ENCODE results near the gene UNC119. TPM values are rescaled to one million over a fixed set of nuclear protein-coding genes. Genes with fewer than 3 reads are reported as not detected.
"Not testable (repeated sequence)": the region's sequence is repeated elsewhere in the genome, so short reads cannot be mapped to it uniquely, and the experiment has no call there.

UNC119 gene
- total RNA-seq, result 10 to 100 TPM; 26.7 to 32.4 TPM
- long read RNA-seq, transcript UNC119-202 (5 exons, 1,424 nt), result major isoform, 38 of 58 reads
- long read RNA-seq, transcript UNC119-201 (4 exons, 1,653 nt), result minor isoform, 16 of 58 reads
- long read RNA-seq, partial matches to known transcripts, result 2 of 58 reads
- long read RNA-seq, other reads (novel, unspliced or antisense), result 1 of 58 reads

DNA sequence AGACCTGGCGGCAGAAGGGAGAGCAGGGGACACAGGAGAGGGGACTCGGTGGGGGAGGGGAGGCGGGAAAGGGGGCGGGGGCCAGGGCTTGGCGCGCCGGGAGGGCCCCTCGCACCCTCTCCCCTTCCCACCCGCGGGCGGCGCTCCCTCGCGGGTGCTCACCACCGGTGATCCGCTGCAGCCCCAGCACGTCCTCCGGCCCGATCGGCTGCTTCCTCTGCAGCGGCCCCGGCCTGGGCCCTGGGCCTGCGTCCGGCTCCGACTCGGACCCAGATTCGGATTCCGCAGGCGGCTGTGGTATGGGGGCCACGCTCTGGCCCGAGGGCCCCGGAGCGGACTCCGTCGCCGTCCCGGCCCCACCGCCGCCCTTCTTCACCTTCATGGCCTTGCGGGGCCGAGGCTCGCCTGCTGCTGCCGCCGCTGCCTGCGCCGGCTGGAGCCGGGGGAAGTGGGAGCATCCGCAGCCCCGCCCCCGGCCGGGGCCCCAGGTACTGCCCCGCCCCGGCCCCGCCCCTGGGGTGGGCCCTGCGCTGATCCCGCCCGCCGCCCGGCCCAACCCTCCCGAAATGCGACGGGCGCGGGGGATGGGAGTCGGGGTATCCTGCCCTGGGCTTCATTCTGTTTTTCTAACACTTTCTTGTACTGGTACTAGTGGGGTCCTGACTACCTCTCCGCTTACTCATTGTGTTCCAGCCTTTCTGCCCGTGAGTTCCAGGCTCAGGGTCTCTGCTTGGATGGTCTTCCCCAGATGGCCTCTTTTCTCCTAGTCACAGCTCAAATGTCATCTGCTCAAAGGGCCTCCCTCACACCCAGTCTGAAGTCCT is at the start of gene UNC119:
Gene UNC119 (minus strand): TSS at position 449 of the 824 bp plus-strand sequence. CDS start 67 bp downstream, at position 382.
- ATAC-seq (peak; percentile 87), DNase-seq (peak; percentile 71 to 90)
- intact Hi-C loops (cut with DNase I, micrococcal nuclease), result no loop called here

DNA sequence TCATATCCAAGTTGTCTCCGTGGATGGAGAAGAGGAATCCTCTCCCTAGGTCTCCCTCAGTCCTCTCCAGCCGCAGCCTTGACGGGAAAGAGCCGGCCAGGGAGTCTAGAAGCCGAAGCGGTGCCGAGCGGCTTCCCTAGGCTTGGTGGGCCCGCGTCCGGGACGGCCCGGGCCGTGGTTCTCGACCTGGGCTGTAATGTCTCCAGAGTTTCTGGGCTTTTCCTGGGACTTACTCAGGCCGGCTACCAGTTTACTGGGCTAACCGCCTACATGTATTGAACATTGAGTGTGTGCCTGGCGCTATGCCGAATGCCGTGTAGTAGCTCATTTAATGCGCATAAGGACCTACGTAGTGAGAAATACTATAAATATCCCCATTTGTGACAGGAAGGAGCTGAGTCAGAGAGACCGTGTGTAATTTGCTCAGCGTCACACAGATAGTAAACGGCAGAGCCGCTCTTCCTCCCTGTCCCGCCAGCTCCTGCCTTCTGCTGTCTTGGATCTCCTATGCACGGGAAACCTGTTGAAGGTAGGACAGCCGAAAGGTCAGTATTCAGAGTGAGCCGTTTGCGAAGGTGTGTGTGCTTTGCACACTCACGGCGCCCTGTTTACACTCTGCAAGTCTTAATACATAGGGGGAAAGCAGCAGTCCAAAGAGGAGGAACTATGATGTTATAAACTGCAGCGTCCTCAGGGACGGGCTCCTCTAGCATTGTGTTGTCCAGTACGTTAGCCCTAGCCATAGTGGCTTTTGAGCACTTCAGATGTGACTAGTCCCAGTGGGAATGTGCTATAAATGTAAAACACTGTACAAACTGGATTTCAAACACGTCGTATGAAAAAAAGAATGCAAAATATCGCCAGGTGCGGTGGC is 47.1 kb upstream of the UNC119 start:
- intact Hi-C loops (cut with DNase I, micrococcal nuclease), result no loop called here
- ATAC-seq (peak; percentile 71), DNase-seq (peak; percentile 70 to 78)

DNA sequence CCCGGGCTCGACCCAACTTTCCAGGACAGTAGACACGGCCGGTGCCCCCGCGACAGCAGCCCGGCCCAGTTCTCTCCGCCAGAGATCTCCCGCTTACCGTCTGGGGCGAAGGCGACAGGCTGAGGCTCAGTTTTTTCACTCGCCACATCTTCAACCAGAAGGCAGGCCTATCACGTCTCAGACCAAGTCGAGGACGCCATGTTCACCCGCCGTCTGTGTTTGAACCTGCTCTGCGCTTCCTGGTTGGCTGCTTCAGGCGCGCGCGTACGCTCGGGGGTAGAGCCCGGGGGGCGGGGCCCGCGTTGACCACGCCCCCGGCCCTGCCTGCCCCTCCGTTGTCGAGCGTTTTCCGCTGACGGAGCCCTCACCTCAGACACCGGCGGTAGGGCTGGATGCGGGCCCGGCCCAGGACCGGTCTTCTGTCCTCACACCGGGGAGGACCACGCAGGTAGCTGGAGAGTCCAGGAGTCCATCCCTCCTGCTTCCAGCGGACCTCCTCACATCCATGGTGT is 46.4 kb upstream of the UNC119 start, which contains the start of gene SPAG5:
Gene SPAG5 (minus strand): TSS at position 227 of the 512 bp plus-strand sequence. CDS start 79 bp downstream, at position 148.
- intact Hi-C loops (cut with DNase I, micrococcal nuclease), result no loop called here
- ATAC-seq (peak; percentile 93), DNase-seq (peak; percentile 92 to 94)

DNA sequence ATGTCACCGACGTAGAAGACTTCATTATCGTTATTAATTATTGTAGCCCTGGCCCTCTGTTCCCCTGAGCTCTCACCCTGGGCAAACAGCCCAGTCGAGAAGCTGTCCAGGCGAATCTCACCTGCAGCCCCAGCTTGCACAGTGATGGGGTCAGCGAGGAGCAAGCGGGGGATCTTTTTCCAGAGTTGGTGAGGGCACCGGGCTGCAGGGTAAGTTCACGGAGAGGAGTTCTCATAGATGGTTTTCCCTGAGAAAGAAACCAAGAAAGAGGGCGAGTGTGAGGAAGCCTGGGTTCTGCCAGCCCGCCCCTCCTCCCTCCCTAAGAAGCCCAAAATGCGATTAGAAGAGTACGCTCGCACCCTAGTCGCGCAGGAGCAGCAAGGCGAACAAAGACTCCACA is 46.0 kb upstream of the UNC119 start:
- ATAC-seq (no peak), DNase-seq (no peak)
- intact Hi-C loops (cut with DNase I, micrococcal nuclease), result no loop called here

DNA sequence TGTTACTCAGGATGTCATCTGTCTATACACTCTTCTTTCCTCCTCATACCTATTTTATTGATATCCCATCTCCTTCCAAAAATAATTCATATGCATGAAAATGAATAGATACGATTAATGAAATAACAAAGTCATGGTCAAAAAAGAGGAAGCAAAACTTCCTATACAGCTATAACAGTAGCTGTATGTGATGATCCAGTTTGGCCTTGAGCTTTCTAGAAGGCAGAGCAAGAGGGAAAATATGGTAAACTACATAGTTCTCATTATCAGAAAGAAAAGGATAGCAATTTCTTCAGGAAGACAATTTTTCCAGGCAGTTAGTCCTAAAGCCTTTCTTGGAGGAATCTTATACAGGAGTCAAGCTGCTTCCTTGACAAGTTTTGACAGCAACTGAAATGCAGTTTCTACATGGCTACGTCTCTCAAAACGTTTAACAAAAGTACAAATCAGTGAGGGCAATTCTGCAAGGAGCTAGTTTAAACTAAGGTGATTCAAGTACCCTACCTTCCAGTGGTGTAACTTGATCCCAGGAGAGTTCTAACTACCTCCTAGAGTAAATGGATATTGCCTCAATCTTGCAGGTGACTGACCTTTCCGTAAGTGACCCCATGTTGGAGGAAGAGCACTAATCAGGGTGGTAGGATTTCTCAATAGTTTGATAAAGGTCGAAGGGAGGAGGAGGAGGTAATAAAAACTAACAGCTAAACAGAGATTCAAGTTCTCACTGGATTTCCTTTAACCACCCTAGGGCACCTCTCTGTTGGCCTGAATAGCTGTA is 45.4 kb upstream of the UNC119 start:
- ATAC-seq (peak; percentile 9), DNase-seq (no peak)
- intact Hi-C loops (cut with DNase I, micrococcal nuclease), result no loop called here

DNA sequence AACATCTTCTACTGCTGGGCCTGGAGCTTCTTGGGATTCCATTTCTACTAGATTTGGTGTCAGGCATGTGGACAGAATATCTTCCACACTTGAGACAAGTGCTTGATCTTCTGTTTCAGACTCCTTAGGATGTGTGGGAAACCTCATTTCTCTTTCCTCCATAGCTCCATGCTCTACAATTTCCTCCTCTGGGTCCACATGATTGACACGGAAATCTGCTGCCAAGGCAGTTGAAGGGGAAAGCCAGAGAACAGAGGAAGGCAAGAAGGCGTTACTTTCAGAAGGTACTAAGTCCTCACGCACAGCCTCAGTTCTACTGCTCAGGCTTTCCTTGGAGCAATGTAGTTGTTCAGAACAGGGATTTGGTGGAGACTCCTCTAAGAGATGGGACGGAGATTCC is 39.8 kb upstream of the UNC119 start:
- intact Hi-C loops (cut with DNase I, micrococcal nuclease), result no loop called here
- ATAC-seq (no peak), DNase-seq (no peak)

DNA sequence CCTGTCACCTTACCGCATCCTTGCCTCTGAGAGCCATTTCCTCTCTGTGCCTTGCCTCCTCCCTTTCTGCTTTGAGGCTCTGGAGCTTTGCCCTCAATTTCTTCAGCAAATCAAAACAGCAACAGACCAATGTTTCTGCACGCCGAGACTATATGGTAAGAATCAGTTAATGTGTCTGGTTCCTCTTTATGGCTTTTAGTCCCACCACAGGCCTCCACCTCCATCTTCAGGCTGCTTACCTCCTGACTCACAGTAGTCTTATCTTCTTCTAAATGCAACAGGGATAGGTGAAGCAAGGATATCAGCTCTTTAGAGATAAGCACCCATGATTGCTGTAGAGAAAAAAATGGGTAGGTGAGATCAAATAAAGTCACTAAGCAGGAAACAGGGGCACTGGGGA is 33.4 kb upstream of the UNC119 start:
- intact Hi-C loops (cut with DNase I, micrococcal nuclease), result no loop called here
- ATAC-seq (no peak), DNase-seq (no peak)

DNA sequence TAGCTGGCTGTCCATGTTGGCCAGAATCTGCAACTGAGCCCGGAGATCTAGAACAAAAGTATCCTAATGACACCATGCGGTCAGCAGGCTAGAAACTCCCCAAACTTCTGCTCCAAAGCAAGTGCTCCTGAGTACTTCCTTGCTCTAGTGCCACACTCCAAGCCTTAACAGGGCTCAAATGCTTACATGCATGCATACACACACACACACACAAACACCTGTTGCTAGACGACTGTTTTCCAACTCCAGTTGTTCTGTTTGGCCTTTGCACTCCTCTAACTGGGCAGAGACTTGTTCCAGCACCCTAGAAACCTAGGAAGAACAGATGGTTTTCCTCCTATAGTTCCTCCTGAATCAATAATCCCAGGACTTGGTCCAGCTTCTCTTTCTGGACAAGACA is 32.0 kb upstream of the UNC119 start:
- intact Hi-C loops (cut with DNase I, micrococcal nuclease), result no loop called here
- no peak for DNase-seq
- no peak for ATAC-seq

DNA sequence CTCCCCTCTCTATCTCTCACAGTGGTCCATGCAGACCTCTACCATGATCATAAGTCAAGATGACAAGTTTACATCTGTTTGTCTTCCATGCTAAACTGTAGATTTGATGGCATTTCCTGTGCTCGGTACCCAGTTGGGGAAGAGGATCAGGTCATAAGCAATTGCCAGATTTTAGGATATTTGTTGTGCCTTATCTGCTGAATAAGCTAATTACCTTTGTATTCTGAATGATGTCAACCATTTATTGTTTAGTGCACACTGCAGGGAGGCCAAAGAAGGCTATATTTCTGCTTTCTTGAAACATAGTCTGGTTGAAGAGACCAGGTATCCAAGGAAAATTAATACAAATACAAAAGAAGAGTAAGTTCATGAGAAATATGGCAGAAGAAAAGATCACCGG is 30.1 kb upstream of the UNC119 start:
- ATAC-seq, result no peak
- DNase-seq, result no peak
- intact Hi-C loops (cut with DNase I, micrococcal nuclease), result no loop called here

DNA sequence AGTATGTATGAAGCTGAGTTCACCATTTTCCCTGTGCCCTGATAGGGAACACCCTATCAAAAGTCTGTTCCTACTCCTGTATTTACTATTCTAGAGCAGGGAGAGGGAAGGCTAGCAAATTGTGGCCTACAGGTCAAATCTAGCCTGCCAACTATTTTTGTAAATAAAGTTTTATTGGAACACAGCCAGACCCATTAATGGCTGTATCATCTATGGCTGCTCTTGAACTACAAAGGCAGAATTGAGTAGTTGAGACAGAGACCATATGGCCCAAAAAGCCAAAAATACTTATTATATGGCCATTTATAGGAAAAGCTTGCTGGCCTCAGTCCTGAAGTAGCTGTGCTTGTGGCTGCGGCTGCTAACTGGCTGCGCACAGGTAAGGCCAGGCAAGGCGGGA is 28.5 kb upstream of the UNC119 start:
- intact Hi-C loops (cut with DNase I, micrococcal nuclease), result no loop called here
- DNase-seq (no peak), ATAC-seq (no peak)

DNA sequence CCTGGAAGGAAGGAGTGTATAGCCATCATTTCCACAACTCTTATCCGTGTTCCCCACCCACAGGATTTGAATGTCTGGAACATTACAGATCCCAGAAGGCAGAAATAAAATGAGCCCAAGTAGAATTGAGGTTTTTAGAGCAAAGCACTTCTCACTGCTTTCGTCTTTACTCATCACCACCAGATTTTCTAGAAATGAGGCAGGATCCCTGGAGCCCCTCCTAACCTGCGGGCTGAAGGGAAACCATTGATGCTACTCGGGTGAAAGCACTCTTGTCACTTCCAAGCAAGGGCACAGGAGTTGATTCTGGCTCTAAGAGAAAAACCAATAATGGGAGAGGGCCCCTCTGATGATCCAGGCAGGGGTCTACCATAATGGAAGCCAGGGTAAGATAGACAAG is 27.1 kb upstream of the UNC119 start:
- no peak for ATAC-seq
- DNase-seq, result no peak
- intact Hi-C loops (cut with DNase I, micrococcal nuclease), result no loop called here

DNA sequence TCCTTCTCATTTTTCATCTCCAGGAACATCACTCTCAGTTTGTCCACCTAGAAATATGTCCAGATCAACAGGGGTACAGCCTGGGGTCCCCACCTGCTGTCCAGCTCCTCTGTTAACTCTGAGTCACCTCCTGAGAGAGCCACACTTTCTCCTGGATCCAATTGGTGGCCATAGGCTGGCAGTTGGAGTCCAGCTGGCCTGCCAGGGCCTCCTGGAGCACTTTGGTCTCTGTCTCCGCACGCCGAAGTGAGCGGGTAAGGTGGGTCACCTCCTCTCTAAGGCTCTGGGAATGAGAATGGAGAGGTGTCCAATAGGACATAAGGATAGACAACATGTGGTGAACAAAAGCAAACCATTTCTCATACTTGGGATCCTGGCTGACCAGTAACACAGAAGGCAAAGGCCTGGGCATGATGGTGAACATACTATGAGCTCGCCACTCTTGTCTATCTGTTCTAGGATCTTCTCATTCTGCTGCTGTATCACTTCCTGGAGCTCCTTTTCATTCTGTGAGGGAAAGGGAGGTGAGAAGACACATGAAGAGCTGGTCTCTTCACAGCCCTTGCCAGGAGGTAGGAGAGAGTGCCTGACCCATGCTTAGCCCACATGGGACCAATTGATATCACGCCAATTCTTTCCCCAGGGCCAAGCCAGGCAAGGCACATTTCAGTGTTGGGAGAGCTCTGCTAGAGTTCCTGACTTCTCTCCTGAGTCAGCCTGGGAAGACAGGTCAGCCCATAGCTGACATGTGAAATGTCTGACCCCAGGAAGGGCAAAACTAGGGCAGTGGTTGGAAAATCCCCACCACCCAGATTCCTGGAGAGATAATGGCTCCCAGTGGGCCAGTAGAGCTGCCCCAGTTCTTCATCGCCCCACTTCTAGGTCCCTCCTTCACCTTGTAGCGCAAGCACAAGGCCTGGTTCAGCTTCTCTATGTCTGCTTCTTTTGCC is 26.1 kb upstream of the UNC119 start:
- no peak for DNase-seq
- intact Hi-C loops (cut with DNase I, micrococcal nuclease), result no loop called here
- ATAC-seq, result no peak

DNA sequence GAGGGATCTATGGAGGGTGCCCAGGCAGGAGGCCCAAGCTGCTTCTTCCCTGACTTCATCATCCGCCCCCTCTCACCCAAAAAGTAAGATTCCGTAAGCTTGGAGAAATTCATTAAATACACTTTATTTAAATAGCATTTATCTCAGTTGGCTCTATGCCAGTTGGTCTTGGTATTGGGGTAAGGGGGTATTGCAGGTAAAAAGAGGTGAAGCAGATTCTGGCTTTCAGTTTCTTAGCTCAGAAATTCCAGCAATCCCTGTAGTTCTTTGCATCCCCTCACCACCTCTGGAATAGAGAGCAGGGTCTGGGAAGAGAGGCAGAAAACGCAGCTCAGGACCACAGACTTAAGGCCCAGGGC is 25.0 kb upstream of the UNC119 start:
- no peak for ATAC-seq
- intact Hi-C loops (cut with DNase I, micrococcal nuclease), result no loop called here

DNA sequence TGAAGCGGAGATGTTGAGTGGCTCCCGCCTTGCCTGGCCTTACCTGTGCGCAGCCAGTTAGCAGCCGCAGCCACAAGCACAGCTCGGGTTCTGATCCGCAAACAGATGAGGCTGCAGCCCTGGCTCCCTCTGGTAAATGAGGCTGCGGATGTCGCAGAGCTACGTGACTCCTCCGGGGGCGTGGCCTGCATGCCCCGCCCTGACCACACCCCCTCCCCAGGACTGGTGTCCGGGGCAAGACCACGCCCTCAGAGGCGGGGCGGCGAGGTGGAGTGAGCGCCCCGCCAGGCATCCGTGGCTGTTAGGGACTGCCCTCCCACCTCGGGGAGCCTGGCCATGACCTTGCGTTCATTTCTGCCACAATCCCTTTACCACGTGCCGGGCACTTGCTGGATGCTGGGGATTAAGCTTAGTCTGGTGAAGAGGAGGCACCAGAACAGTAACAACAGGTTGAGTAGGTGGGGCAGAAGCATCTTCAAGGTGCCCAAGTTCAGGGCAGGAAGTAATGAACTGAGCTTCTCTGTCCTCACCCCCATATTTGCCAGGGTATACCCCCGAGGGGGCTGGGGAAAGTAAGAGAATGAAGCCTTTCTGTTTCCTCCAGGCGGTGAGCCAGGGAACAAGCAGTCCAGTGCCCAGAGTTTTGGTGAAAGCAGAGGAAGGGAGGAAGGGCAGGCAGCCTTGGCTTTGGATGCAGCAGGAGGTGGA is 24.5 kb upstream of the UNC119 start, which contains the start of gene ALDOC:
Gene ALDOC (minus strand): TSS at position 138 of the 708 bp plus-strand sequence. CDS start 1,363 bp downstream, outside the sequence.
- intact Hi-C loops (cut with DNase I, micrococcal nuclease), result no loop called here

More for the DNA sequence above, 25.0 kb upstream of the UNC119 start:
- no peak for DNase-seq

DNA sequence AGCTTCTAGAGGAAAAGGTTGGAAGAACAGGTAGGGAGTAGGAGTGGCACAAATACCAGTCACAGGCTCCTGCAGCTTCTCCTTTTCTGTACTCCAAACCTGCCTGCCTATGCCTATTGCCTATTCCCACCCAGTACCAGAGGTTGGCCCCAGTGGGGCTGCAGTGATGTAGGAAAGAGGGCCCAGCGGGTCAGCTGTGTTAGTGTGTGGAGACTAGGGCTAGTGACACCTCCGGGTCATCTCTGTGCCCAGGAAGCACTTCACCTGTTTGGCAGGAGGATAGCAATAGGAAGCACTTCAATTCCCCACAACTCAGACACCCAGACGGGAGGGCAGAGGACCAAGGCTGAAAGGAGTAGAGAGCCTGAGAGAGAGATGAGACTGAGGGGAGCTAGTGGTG is 23.6 kb upstream of the UNC119 start:
- intact Hi-C loops (cut with DNase I, micrococcal nuclease); ATAC-seq; DNase-seq: not testable (repeated sequence)

More for the DNA sequence above, 24.5 kb upstream of the UNC119 start, which contains the start of gene ALDOC:
- ATAC-seq (peak; percentile 92), DNase-seq (peak; percentile 98 to 100)

DNA sequence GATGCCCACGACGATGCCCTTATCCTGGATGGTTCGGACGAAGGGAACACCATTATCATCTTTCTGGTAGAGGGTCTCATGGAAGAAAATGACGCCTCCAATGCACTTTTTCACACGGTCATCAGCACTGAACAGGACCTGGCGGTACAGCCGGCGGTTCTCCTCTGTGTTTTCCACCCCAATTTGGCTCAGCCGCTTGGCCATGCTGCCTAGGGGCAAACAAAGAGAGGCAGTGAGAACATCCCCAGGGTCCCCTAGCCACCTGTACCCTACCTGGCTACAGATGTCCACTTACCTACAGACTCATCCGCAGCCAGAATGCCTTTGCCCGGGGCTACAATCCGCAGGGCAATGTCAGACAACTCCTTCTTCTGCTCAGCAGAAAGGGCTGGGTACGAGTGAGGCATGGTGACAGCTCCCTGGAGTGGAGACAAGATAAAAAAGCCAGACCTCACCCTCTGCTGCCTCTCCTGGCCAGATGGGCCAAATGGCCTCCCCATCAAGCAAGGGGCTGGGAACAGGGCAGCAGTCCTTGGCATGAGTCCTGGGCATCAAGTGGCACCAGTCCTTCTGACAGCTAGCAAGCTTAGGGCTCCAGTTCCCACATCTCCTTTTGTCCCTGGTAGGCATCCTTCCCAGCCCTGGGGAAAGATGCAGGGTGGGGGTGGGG is 22.8 kb upstream of the UNC119 start:
- intact Hi-C loops (cut with DNase I, micrococcal nuclease), result no loop called here
- ATAC-seq (no peak), DNase-seq (no peak)
